ENCODE data around the gene ONECUT2.

DNA sequence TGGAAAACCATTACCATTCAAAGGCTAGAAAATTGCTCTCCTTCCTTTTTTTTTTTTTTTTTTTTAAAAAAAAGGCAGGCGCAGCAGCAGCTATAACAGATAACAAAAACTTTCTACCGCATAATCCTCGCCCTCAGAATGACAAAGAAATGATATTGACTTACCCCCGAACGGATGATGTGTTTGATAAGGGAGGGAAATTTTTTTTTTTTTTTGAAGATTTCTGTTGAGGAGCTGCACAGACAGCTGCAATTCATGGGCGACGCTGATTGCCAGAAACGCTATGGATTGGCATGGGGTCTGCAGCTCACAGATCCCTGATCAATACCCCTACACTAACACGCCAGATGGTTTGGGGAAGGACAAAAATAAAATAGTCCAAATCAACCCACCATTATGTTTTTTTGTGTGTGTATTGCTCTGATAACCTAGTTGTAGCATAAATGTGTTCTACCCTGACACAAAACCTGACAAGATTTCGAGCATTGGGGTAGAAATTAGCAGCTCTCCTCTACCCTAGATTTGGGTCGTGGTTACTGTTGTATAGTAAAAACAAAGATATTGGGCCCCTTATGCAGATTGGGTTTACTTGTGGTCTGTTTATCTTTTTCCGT lies 3.6 kb upstream of the ONECUT2 start:
- TF ChIP-seq, protein P1, sequence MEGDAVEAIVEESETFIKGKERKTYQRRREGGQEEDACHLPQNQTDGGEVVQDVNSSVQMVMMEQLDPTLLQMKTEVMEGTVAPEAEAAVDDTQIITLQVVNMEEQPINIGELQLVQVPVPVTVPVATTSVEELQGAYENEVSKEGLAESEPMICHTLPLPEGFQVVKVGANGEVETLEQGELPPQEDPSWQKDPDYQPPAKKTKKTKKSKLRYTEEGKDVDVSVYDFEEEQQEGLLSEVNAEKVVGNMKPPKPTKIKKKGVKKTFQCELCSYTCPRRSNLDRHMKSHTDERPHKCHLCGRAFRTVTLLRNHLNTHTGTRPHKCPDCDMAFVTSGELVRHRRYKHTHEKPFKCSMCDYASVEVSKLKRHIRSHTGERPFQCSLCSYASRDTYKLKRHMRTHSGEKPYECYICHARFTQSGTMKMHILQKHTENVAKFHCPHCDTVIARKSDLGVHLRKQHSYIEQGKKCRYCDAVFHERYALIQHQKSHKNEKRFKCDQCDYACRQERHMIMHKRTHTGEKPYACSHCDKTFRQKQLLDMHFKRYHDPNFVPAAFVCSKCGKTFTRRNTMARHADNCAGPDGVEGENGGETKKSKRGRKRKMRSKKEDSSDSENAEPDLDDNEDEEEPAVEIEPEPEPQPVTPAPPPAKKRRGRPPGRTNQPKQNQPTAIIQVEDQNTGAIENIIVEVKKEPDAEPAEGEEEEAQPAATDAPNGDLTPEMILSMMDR (IDR thresholded peaks at IDR 0.05) = no peak
- no peak for TF ChIP-seq POLR2A (IDR thresholded peaks at IDR 0.05)

Data from heart left ventricle (tissue), 13 donors.